Activated effector memory CD4-positive, alpha-beta T cell treated with anti-CD3 and anti-CD28 coated beads, Interleukin-2, amount 50 U/mL, for 16 hours (primary cell): ENCODE results near the gene B3GNT4.

Experiments
- DNase-seq: peaks from one replicate; pipeline ENCODE4 v3.0.0-alpha.2; 2020

Gene B3GNT4

GRCh38 chr12:122189626-122190475 lies 13.7 kb upstream of the B3GNT4 start:
- no peak for DNase-seq

- DNase-seq: peak; percentile 85
These were observed 12.5 kb upstream of the B3GNT4 start for GRCh38 chr12:122190842-122191668.

GRCh38 chr12:122192441-122192840 lies 11.1 kb upstream of the B3GNT4 start:
- no peak for DNase-seq

- DNase-seq: no peak
These were observed 8.7 kb upstream of the B3GNT4 start for GRCh38 chr12:122194804-122195203.

GRCh38 chr12:122195405-122195804 lies 8.1 kb upstream of the B3GNT4 start:
- peak; percentile 3 for DNase-seq

- DNase-seq: no peak
These were observed 5.9 kb upstream of the B3GNT4 start for GRCh38 chr12:122197612-122197966.

- DNase-seq: peak; percentile 39
These were observed 3.8 kb upstream of the B3GNT4 start for GRCh38 chr12:122199484-122200355.

- peak; percentile 41 for DNase-seq
These were observed 2.9 kb upstream of the B3GNT4 start for GRCh38 chr12:122200541-122201175.

- peak; percentile 30 for DNase-seq
These were observed 2.1 kb upstream of the B3GNT4 start for GRCh38 chr12:122201381-122201780.

- DNase-seq: no peak
These were observed 1.5 kb upstream of the B3GNT4 start for GRCh38 chr12:122202017-122202416.

- DNase-seq: peak; percentile 21
These were observed 698 bp upstream of the B3GNT4 start for GRCh38 chr12:122202811-122203210.

GRCh38 chr12:122204167-122205052 lies 901 bp downstream of the B3GNT4 start:
- peak; percentile 70 for DNase-seq

- peak; percentile 57 for DNase-seq
These were observed 1.8 kb downstream of the B3GNT4 start for GRCh38 chr12:122205053-122205925.

- DNase-seq: peak; percentile 55
These were observed 2.8 kb downstream of the B3GNT4 start for GRCh38 chr12:122206111-122206881.

GRCh38 chr12:122206976-122207375 lies 3.5 kb downstream of the B3GNT4 start:
- DNase-seq: peak; percentile 61

- DNase-seq: peak; percentile 2
These were observed 3.9 kb downstream of the B3GNT4 start for GRCh38 chr12:122207391-122207790.

- DNase-seq: no peak
These were observed 4.7 kb downstream of the B3GNT4 start for GRCh38 chr12:122208073-122208820.

- no peak for DNase-seq
These were observed 12.3 kb downstream of the B3GNT4 start for GRCh38 chr12:122215771-122216170.

GRCh38 chr12:122216445-122216844 lies 12.9 kb downstream of the B3GNT4 start:
- DNase-seq: no peak
